Neural progenitor cell (in vitro differentiated cells): ENCODE data around the gene ME1.

ENCODE experiments used
- EZH2 ChIP-seq: fragments of 200-600 bp; sonication (generic); IDR thresholded peaks from 2 replicates; pipeline ENCODE4 v1.6.1; 2017; ENCODE audit warnings: antibody characterized with exemption, mild to moderate bottlenecking, moderate library complexity
- EZH2phosphoT487 ChIP-seq: fragments of 200-600 bp; sonication (generic); IDR thresholded peaks from 2 replicates; pipeline ENCODE4 v1.6.1; 2017; ENCODE audit warnings: antibody characterized with exemption
- TF ChIP-seq, protein P1 (sequence below): fragments of 200-600 bp; sonication (generic); IDR thresholded peaks from 2 replicates; pipeline ENCODE4 v1.5.1; 2017; ENCODE audit warnings: antibody characterized with exemption, mild to moderate bottlenecking

DNA sequence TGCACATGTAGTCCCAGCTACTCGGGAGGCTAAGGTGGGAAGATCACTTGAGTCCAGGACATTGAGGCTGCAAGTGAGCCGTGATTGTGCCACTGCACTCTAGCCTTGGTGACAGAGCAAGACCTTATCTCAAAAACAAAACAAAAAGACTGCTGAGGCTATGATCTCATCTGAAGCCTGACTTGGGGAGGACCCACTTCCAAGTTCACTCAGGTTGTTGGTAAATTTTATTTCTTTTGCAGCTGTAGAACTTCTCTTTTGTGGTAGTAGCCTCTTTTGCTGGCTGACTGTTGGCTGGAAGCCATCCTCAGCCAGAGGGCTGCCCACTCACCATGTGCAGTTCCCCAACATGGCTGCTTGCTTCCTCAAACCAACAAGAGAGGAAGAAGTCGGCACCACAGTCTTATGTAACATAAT is 36.8 kb upstream of the ME1 start:
- TF ChIP-seq, protein P1, sequence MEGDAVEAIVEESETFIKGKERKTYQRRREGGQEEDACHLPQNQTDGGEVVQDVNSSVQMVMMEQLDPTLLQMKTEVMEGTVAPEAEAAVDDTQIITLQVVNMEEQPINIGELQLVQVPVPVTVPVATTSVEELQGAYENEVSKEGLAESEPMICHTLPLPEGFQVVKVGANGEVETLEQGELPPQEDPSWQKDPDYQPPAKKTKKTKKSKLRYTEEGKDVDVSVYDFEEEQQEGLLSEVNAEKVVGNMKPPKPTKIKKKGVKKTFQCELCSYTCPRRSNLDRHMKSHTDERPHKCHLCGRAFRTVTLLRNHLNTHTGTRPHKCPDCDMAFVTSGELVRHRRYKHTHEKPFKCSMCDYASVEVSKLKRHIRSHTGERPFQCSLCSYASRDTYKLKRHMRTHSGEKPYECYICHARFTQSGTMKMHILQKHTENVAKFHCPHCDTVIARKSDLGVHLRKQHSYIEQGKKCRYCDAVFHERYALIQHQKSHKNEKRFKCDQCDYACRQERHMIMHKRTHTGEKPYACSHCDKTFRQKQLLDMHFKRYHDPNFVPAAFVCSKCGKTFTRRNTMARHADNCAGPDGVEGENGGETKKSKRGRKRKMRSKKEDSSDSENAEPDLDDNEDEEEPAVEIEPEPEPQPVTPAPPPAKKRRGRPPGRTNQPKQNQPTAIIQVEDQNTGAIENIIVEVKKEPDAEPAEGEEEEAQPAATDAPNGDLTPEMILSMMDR = no peak
- TF ChIP-seq EZH2 (no peak), EZH2phosphoT487 (no peak)
